Spleen (tissue), 7 donors: Measurements from ENCODE around the gene GPR107.

Experiments used
- CTCF ChIP-seq, 11 experiments: fragments of 200-600 bp in 7 of 11; fragments of 450-650 bp in 4 of 11; sonication (generic) in 4 of 11; IDR thresholded peaks in 8 of 11; conservative IDR thresholded peaks in 3 of 11; 1 replicate in 7 of 11; 2 replicates in 4 of 11; pipeline versions ENCODE4 v1.4.0 to v1.8.0; 2016 to 2021; ENCODE audit warnings: antibody characterized with exemption in 11 of 11, inconsistent platforms in 4 of 11, mild to moderate bottlenecking in 1 of 11
- POLR2A ChIP-seq, 3 donors: fragments of 450-650 bp; IDR thresholded peaks; one replicate each; pipeline ENCODE4 v1.5.1; 2017; ENCODE audit warnings: antibody characterized with exemption in 3 of 3, mild to moderate bottlenecking in 1 of 3
- POLR2AphosphoS5 ChIP-seq, 3 donors: sonication (generic); formaldehyde crosslinking; IDR thresholded peaks; one replicate each; pipeline ENCODE4 v1.5.1; 2017; ENCODE audit warnings: antibody characterized with exemption in 3 of 3
- donor health status: DM: no; HTN: no; CAD: no; lungs with moderate emphysema.
- donor health status: DM: no; HTN: no; CAD: no.
- donor health status: DM: no; HTN: no; CAD: no.

- TF ChIP-seq CTCF (IDR thresholded peaks at IDR 0.05 in 8 of 11, conservative IDR thresholded peaks at IDR 0.05 in 3 of 11) = no peak
- TF ChIP-seq POLR2A (IDR thresholded peaks at IDR 0.05) = no peak
- no peak for TF ChIP-seq POLR2AphosphoS5 (IDR thresholded peaks at IDR 0.05)
Observed at GRCh38 chr9:130187523-130187846, 133.8 kb downstream of the GPR107 start.
